NCI-H226 (cell line): ENCODE measurements around the gene PTPN13.

ENCODE experiments used
- DNase-seq: peaks from one replicate; pipeline ENCODE4 v3.0.0-alpha.2; 2015

Gene PTPN13

DNA sequence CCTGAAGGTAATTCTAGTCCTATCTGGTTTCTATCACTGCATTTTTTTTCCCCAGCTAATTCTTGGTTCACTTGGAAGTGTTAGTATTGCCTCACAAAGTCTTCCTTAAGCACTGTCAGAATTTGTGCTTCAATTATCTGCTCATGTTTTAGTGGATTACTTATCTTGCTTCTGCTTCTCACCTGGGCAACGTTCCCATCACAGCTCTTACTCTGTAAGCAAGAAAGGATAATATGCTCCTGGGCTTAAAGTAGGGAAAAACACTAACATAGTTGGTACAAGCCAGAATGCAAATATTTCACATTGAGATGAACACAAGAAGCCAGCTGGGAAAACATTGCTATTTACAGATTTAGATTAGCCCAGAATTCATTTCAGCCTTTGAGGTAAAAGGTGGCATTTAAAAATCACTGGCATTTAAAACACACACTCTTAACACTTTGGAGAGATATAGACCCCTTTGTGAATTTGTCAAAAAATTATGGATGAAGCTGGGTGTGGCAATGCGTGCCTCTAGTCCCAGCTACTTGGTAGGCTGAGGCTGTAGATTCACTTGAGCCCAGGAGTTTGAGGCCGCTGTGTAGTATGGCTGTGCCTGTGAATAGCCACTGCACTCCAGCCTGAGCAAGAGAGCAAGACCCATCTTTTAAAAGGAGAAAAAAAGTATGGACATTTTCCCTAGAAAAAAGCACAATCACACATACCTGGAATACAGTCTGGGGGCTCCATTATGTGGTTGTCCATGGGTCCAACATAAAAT lies 6.6 kb upstream of the PTPN13 start:
- no peak for DNase-seq

- DNase-seq, result peak; percentile 45
Measured at GRCh38 chr4:86592553-86593249, 1.4 kb upstream of the PTPN13 start.

DNA sequence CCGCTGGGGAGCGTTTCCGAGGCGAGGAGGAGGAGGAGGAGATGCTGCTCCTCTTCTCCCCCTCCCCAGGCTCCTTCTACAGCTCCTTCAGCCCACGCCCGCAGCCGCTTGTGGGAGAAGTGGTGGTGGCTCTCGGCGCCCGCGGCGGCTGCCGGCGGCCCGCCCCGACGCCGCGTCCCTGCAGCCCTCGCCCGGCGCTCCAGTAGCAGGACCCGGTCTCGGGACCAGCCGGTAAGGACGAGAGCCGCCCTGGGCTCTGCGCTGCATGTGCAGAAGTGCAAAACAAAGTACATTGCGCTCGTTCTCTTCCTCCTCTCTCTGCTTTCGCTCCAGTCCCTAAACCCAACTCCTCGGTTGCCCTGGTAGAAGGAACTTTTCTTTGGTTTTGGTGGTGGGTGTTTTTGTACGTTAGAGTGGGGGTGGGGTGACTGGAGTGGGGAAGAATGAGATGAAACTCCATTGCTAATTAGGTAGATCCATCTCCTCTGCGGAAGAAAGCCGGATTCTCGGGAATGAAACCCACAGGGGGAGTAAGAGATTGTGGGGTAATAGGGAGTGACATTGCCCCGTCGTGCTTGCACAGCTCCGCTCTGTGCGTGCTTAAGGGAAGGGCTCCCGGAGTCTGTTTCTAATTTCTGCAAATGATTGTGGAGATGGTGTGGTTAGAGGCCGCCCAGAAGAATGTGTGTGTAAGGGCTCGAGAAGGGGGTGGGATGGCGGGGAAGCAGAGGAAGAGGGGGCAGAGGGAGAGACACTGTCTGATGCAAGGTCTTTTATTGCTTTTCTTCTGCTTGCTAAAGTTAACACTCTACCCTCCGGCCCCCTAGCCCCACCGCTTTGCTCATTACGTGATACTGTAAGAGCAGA lies 677 bp downstream of the PTPN13 start:
- DNase-seq, result peak; percentile 22

GRCh38 chr4:86595426-86595805 lies 1.3 kb downstream of the PTPN13 start:
- DNase-seq, result no peak

GRCh38 chr4:86596807-86597206 lies 2.7 kb downstream of the PTPN13 start:
- DNase-seq, result peak; percentile 52

DNA sequence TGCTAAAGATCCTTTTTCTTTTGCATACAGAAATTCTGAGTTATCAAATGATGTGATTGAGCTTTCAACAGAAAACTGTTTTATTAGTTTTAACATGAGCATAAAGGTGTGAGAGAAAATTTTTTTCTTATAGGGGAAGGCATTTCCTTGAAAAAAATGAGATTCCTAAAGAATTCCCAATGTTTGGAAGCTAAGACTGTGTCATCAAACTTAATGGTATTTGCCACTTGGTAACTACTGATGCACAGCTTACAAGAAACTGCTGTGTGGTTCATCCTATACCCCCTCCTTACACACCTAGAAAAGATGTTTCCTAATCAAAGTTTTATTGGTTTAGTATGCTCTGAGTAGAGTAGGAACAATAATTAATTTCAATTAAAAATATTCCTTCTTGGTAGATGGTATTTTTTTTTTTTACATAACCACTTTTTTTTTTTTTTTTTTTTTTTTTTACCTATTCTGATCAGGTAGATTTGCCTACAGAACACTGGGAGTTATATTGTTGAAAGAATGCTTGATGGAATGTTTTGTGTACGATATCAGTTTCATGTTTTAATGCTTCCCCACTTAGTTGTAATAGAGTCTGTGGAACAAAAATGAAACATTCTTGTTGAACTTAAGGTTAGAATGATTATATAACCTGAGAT lies 6.0 kb downstream of the PTPN13 start:
- no peak for DNase-seq

- DNase-seq, result no peak
Measured at GRCh38 chr4:86603311-86603885, 9.3 kb downstream of the PTPN13 start.

DNA sequence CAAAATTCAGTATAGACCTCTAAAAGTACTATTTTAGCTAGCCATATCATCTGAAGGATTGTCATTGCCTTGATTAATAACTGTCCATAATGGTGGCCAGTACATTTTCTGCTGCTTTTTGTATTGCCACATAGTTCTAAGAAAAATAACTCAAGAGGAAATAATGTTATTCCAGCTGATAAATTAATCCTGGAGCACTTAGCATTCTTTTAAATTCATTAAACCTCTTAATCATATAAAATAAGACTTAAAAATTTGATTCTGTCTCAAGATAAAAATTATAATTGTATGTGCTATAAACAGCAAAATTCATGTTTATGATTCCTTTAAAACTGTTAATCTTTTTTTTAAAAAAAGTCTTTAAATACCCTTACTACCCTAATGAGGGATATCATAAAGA lies 12.7 kb downstream of the PTPN13 start:
- no peak for DNase-seq

DNA sequence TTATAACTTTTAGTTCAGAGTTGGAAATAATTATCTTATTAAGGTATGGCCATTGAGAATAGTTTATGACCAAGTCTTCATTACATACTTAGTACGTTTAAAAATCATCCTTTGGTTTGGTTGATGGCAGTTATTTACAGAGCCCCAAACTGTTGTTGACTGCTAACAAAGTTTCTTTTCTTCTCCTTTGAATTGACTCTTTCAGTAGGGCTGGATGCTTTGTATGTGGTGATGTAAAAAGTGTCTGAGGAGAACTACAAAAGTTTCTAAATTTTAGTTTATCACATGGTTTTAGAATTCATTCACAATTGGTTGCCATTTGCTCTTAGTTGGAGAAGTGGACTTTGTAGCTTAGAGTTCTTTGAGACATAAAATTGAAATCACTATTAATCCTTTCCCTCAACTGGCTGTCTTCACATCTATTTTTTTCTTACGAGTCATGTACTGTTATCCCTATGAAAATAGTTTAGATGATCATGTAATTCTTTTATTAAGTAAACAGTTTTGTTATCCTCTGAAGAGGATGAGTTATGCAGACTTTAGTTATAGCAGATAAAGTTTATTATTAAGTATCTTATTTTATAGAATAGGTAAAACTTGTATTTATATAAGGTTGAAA lies 14.8 kb downstream of the PTPN13 start:
- DNase-seq, result no peak

DNA sequence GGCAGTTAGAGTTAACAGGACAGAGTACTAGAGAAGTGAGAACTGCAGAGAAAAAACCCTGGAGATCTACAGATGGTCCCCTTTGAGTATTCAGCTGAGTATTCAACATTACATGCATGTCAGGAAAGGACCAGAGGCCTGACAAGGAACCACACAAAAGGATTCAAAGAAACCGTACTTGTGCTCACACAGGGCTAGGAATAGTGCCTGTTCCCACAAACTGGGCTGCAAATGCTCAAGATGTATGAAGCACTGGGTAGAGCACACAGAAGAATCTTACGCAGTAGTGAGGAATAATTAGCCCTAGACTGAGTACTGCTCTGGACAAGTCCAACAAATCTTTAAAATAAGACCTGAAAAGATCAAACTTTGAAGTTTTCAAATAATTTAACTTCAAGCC lies 17.6 kb downstream of the PTPN13 start:
- DNase-seq, result no peak

DNA sequence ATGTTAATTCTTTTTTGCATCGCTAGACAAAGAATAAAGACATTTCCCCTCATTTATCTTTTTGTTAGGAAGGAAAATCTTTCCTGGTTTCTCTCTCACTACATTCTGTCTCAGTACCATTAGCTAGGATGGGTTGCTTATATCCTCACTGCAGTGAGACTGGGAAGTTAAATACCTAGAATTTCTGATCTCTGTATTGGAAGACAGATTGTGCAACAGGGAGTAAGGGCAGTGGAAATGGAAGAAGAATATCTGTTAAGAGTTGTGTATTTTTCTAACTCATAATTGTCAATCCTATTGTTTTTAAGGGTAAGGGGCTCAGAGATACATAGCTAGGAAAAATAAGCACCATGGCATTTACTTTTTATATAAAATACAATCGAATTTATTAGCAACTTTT lies 19.6 kb downstream of the PTPN13 start:
- no peak for DNase-seq

GRCh38 chr4:86614865-86615264 lies 20.8 kb downstream of the PTPN13 start:
- DNase-seq, result no peak

DNA sequence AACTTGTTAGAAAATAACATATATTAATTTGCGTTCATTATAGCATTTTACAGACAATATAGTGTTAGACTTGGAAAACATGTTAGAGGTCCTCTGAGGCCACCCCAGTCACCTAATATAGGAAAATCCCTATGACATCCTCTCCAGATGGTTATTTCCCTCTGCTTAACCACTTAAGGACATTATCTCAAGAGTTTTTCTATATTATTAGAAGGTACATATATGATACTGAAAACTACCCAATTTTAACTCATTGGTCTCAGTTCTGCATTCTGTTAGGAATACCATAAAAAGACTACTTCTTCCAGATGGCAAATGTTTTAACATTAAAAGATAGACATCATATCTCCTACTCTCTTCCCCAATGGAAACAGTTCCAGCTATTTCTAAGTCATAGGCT lies 21.4 kb downstream of the PTPN13 start:
- no peak for DNase-seq

DNA sequence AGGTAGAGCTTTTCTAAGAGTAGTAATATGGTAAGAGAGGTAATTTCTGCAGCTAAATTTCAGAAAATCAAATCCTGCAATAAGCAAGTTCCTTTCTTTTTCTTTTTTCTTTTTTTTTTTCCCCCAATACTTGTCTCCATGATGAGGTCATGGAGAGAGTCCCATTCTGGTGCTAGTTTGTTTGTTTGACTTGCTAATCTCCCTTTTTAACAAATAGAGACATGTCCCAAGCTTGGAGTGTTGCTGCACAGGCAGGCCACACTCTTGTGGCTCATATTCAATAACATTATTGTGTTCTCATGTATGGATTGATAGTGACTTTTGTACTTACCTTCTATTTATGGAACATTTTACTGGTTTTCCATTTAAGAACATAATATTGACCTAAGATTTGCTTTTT lies 25.5 kb downstream of the PTPN13 start:
- DNase-seq, result no peak

GRCh38 chr4:86621435-86621834 lies 27.3 kb downstream of the PTPN13 start:
- no peak for DNase-seq

DNA sequence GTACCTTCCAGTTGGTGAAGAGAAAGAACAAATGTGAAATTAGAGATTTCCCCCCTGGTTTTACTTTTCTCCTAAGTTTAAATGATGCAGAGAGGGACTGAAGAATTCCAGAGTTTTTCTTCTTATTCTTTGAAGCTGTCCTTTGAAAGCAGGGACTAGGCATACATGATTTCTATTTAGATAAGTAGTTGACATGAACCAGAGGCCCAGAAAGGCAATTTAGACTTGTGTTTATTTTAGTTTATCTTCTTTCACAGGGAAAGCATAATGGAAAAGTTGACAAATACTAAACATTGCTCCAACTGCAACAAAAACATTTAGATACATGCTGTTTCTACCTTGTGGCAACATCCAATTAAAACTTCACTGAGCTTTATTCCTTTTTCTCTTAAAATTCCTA lies 32.0 kb downstream of the PTPN13 start:
- DNase-seq, result no peak

DNA sequence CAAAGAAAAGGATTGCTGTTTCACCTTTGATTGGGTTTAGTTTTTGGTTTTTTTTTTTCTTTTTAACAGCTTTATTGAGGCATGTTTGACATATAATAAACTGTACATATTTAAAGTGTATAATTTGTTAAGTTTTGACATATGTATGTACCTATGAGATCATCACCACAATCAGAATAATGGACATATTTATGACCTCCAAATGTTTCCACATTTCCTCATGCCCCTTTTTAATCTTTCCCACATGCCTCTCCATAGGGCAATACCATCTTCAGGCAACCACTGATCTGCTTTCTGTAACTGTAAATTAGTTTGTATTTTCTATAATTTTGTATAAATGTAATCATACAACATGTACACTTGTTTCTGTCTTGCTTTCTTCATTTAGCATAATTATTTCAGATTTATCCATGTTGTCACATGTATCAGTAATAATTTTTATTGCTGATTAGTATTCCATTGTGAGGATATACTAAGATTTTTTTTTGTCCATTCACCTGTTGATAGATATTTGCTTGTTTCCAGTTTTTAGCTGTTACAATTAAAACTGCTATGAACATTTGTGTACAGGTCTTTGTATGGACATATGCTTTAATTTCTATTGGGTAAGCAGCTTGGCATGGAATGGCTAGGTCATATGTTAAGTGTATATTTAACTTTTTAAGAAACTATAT lies 33.5 kb downstream of the PTPN13 start:
- DNase-seq, result no peak

DNA sequence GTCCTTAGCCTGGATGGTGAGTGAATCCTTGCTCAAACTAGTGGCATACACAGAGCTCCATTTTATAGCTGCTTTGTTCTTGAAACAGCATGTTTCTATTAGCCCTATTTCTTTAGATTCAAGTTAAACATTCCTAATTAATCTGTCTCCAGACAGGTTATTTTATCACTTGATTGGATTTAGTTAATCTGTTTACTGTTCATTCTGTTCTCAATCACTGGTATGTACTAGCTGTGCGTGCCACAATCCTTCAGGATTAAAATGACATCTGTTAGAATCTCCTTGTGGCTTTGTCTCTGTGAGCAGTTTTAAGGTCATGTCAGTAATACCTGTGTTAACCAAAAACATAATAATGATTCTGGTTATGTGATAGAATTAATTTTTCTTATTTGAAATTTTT lies 36.5 kb downstream of the PTPN13 start:
- no peak for DNase-seq

DNA sequence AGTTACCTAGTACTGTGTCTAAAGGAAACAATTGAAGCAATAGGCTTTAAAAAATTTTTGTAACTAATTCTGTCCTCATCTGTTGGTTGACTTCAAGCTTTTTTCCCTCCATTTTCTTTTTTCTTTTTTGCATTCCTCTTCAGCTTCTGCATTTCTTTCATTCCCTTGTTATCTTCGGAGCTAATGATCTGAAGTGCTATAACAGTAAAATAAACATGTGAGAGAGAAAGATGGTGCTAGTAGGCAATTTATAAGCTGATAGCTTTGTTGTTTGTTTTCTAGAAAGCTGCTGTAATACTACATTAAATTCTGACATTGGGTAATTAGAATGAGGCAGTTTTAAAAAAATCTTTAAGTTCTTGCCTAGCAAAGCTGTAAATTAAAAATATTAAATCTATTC lies 37.1 kb downstream of the PTPN13 start:
- no peak for DNase-seq

DNA sequence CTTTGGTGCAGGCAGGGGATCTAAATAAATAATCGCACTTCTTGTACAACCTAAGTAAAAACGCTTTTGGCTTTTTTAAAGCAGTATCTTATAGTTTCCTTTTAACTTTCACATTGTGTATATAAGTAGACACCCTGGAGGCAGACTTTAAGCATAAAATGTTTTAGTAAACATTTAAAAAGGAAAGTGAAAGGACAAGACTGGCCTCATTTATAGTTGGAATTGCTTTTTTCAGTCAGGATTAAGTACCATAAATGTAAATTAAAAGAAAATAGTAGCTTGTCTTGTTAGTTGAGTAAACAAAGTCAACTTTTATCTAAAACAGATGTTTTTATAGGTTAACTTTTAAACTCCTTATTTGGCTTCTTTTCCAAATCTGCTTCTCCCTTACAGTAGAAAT lies 39.7 kb downstream of the PTPN13 start:
- DNase-seq, result no peak

GRCh38 chr4:86640469-86640868 lies 46.4 kb downstream of the PTPN13 start:
- DNase-seq, result peak; percentile 3
